Body of pancreas (tissue), 4 donors: ENCODE results near the gene HSPG2. TPM values are rescaled to one million over a fixed set of nuclear protein-coding genes. Genes with fewer than 3 reads are reported as not detected.

ENCODE experiments used
- ATAC-seq: fragments of 150-250 bp; one replicate; pipeline ENCODE4 v1.9.1; 2016
- DNase-seq, 4 donors: peaks; one replicate each; pipeline ENCODE4 v3.0.0-alpha.2; 2019
- H3K27ac ChIP-seq, 4 donors: fragments of 200-600 bp; sonication (generic); 1 replicate in 3 of 4; 2 replicates in 1 of 4; pipeline versions ENCODE4 v1.5.1 to v1.6.1; 2016 to 2019; ENCODE audit warnings: mild to moderate bottlenecking in 1 of 4, mixed read lengths in 1 of 4, moderate library complexity in 1 of 4
- H3K27me3 ChIP-seq, 2 donors: fragments of 200-600 bp; sonication (generic); one replicate each; pipeline ENCODE4 v1.6.0; 2016; ENCODE audit warnings: mild to moderate bottlenecking in 1 of 2
- H3K36me3 ChIP-seq, 2 donors: fragments of 200-600 bp; sonication (generic); replicated peaks in 1 of 2; 2 replicates each; pipeline ENCODE4 v1.5.1; 2016; ENCODE audit warnings: low read depth in 2 of 2; ENCODE audit not compliant: insufficient read depth in 1 of 2
- H3K4me1 ChIP-seq: fragments of 200-600 bp; sonication (generic); one replicate; pipeline ENCODE4 v1.6.0; 2016
- H3K4me3 ChIP-seq, 2 donors: fragments of 200-600 bp; sonication (generic); 1 replicate in 1 of 2; 2 replicates in 1 of 2; pipeline ENCODE4 v1.5.1; 2016 to 2019
- H3K9me3 ChIP-seq, 3 donors: fragments of 200-600 bp; sonication (generic); 1 replicate in 2 of 3; 2 replicates in 1 of 3; pipeline ENCODE4 v1.5.1; 2016
- CTCF ChIP-seq, 7 experiments: fragments of 450-650 bp in 4 of 7; fragments of 200-600 bp in 3 of 7; sonication (generic) in 3 of 7; IDR thresholded peaks; one replicate each; pipeline ENCODE4 v1.5.1; 2016 to 2019; ENCODE audit warnings: antibody characterized with exemption in 7 of 7
- POLR2A ChIP-seq, 3 donors: fragments of 450-650 bp; IDR thresholded peaks; one replicate each; pipeline ENCODE4 v1.6.1; 2016; ENCODE audit warnings: antibody characterized with exemption in 3 of 3, mild to moderate bottlenecking in 2 of 3
- WGBS, 2 donors: methylation state at CpG; one replicate each; pipeline ENCODE4 v1.1.5; 2017; 5-methylcytosine and 5-hydroxymethylcytosine counted together
- intact Hi-C: fragments of 100-400 bp; cut with DNase I; formaldehyde crosslinking; loops from one replicate; pipeline ENCODE4 v1.15.1; 2023
- total RNA-seq, 2 donors: library from RNA; depleted of rRNA; stranded (reverse); fragments of >200 nt; gene quantifications; one replicate each; pipeline ENCODE4 v1.1.0, GENCODE V29; 2016

Gene HSPG2
- total RNA-seq, 2 donors from 2014 or later: 87.7 to 179 TPM

- WGBS, 2 donors: 80 to 84% methylated on average over 10 of the region's 10 CpGs
- DNase-seq: no peak
- TF ChIP-seq CTCF (IDR thresholded peaks at IDR 0.05) (no peak), POLR2A (IDR thresholded peaks at IDR 0.05) (no peak)
- intact Hi-C loops: no loop called here
- H3K27ac ChIP-seq: no peak overlapping the region
- H3K9me3 ChIP-seq: no peaks in the 10 kb centered on the region
- H3K27me3 ChIP-seq: no peaks in the 10 kb centered on the region
- no peak for ATAC-seq
- H3K4me3 ChIP-seq: no peak overlapping the region
- H3K4me1 ChIP-seq: peaks cover 47% of the 10 kb centered on the region
- no peaks in the 10 kb centered on the region for H3K36me3 ChIP-seq
These were observed 5.4 kb upstream of the HSPG2 start for GRCh38 chr1:21942464-21942863.

DNA sequence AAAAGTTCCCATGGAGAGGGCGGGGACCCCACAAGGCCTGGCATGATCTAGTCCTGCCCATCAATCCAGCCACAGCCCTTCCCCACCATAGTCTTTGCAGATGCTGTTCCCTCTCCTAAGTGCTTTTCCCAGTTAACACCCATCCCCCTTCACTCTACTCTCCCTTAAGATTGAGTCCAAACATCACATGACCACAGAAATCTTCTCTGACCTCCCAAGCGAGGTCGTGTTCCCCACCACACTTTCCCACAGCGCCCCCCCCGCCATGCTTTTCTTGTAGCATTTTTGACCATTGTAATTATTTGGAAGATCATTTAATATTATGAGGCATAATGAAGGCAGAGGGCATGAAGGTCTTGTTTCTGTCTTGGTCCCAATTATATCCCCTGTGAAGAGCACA lies 4.3 kb upstream of the HSPG2 start:
- H3K27me3 ChIP-seq: no peaks in the 10 kb centered on the region
- H3K9me3 ChIP-seq: no peaks in the 10 kb centered on the region
- TF ChIP-seq POLR2A (IDR thresholded peaks at IDR 0.05): no peak
- ATAC-seq (no peak), DNase-seq (no peak)
- 80 to 83% methylated on average over 5 of the region's 5 CpGs for WGBS, 2 donors
- intact Hi-C loops: no loop called here
- peaks cover 47% of the 10 kb centered on the region for H3K4me1 ChIP-seq
- H3K4me3 ChIP-seq: no peak overlapping the region
- H3K27ac ChIP-seq: no peak overlapping the region
- no peaks in the 10 kb centered on the region for H3K36me3 ChIP-seq

- H3K4me3 ChIP-seq: no peak overlapping the region
- peak overlapping the region in 3 of 4 donors; percentile 76 to 85 (median 83) for H3K27ac ChIP-seq
- no peak for DNase-seq
- ATAC-seq: no peak
- no peak for TF ChIP-seq CTCF (IDR thresholded peaks at IDR 0.05)
- no peak for TF ChIP-seq POLR2A (IDR thresholded peaks at IDR 0.05)
- peaks cover 56% of the 10 kb centered on the region for H3K4me1 ChIP-seq
- H3K36me3 ChIP-seq: no peaks in the 10 kb centered on the region
- 94 to 100% methylated on average over 2 of the region's 2 CpGs for WGBS, 2 donors
- H3K27me3 ChIP-seq: no peaks in the 10 kb centered on the region
- H3K9me3 ChIP-seq: no peaks in the 10 kb centered on the region
- intact Hi-C loops: no loop called here
These were observed 3.4 kb upstream of the HSPG2 start for GRCh38 chr1:21940492-21940891.

- no peaks in the 10 kb centered on the region for H3K36me3 ChIP-seq
- H3K27ac ChIP-seq: peak overlapping the region; percentile 37 to 85 (median 80)
- peak; percentile 81 to 89 (median 88) for DNase-seq
- TF ChIP-seq POLR2A (IDR thresholded peaks at IDR 0.05): peak in 2 of 3 donors; percentile 17 to 24
- TF ChIP-seq CTCF (IDR thresholded peaks at IDR 0.05): peak in 6 of 7 experiments; percentile 17 to 69 (median 62)
- WGBS, 2 donors: 39 to 44% methylated on average over 9 of the region's 9 CpGs
- intact Hi-C loops: no loop called here
- H3K4me1 ChIP-seq: peaks cover 62% of the 10 kb centered on the region
- H3K9me3 ChIP-seq: no peaks in the 10 kb centered on the region
- peak; percentile 22 for ATAC-seq
- no peaks in the 10 kb centered on the region for H3K27me3 ChIP-seq
- H3K4me3 ChIP-seq: no peak overlapping the region
These were observed 2.7 kb upstream of the HSPG2 start for GRCh38 chr1:21939650-21940374.

DNA sequence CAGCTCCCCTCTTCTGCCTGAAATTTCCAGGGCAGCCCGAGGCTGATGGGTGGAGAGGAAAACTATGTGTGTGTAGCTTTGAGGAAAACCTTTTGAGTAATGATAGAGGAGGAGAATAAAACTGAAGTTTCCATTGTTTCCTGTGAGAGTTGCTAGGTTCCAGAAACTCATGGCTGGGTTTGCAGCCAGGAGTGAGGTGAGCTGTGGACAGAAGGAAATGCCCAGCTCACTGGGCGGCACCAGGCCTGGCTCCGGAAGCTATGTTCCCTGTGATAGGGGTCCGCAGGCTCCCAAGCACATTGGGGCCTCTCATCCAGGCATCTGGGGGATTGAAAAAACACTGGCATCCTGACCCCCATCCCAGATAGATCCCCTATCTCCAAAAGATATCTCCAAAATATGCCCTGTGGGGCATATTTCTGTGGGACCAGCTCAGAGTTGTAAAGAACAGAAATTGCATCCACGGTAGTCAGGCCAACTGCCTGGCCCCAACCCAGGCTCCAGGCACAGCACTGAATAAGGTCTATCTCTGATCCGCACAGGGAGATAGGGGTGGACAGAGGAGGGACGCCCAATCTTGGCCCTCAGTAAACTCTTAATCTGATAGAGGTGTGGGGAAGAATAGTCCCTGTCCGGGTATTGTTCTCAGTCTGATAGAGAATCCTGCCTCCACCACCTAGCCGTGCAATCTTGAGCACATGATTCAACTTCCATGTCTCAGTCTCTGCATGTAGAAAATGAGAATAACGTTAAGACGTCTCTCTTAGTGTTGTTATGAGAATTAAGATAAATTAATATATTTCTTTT lies 1.8 kb upstream of the HSPG2 start:
- intact Hi-C loops: no loop called here
- H3K4me3 ChIP-seq: no peak overlapping the region
- no peaks in the 10 kb centered on the region for H3K36me3 ChIP-seq
- no peak for DNase-seq
- H3K4me1 ChIP-seq: peaks cover 63% of the 10 kb centered on the region
- H3K27me3 ChIP-seq: no peaks in the 10 kb centered on the region
- no peak for ATAC-seq
- no peaks in the 10 kb centered on the region for H3K9me3 ChIP-seq
- H3K27ac ChIP-seq: peak overlapping the region; percentile 37 to 85 (median 80)
- 70 to 73% methylated on average over 10 to 11 of the region's 11 CpGs for WGBS, 2 donors
- TF ChIP-seq POLR2A (IDR thresholded peaks at IDR 0.05): no peak
- no peak for TF ChIP-seq CTCF (IDR thresholded peaks at IDR 0.05)
